ENCODE measurements around the gene COL11A1.

COL11A1 gene

DNA sequence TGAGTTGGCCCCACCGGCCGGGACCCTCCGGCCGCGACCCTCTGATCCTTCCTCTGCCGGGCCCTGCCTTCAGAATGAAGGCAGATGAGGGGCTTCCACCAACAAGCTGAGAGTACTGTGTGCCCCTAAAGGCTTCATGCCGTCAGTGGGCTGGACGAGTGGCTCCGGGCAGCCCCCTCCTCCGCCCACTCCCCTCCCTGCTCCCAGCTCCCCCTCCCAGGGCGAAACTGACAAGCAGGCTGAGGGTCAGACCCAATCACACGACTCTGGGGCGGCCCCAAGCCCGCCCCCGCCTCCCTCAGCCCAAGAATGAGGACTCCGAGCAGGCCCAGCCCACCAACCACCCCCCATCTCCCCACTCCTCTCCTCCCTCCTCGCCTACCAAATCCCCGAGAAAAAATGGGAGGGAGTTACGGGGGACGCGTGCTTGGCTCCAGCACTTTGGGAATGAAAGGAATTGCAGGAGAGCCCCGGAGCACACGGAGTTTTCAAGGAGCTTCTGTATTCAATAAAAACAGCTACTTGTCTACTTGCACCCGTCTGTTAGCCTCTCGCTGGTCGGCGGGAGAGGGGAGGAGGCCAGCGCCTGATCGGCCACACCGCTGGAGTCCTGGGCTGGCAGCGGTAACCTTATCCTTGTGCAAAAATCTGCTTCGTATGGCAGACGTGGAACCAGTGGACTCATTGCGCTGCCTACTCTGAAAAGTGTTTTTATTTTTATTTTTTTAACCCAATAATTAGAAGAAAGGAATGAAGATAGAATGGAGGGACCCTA is at the start of gene COL11A1:
COL11A1 (minus strand) TSS at position 147 of the 775 bp plus-strand sequence. CDS start 344 bp downstream, outside the sequence.
- Histone ChIP-seq H3K9me3 (ENCODE audit: control insufficient read depth, insufficient read depth, low read depth, low read length) (no peaks in the 10 kb centered on the region), H3K4me3 (ENCODE audit: low read depth, low read length) (no peak within 1 kb of the TSS), H3K4me1 (ENCODE audit: control insufficient read depth, insufficient read depth, low read length) (no peaks in the 10 kb centered on the region), H3K27ac (ENCODE audit: extremely low read depth, low read depth, low read length) (no peak within 1 kb of the TSS), H3K36me3 (ENCODE audit: control insufficient read depth in 2 of 2, insufficient read depth in 1 of 2, low read length in 2 of 2) (no peaks in the 10 kb centered on the region)
- ChIA-PET CTCF (interaction anchor here (1.1 to 1.2 kb wide), 2 partner anchors 10 to 353 kb away, joined by 3 to 5 read pairs; no protein-coding TSS in a partner anchor), POLR2A (no interaction called here)
- TF ChIP-seq ZNF660 (tag by site-specific recombination; IDR thresholded peaks at IDR 0.05) (no peak), ZNF580 (tag by site-specific recombination; IDR thresholded peaks at IDR 0.05) (no peak), ZBTB48 (tag by site-specific recombination; IDR thresholded peaks at IDR 0.05) (no peak), ZNF138 (tag by site-specific recombination; IDR thresholded peaks at IDR 0.05; ENCODE audit: borderline replicate concordance) (no peak), ZNF335 (tag by site-specific recombination; conservative IDR thresholded peaks at IDR 0.05) (no peak), ZNF555 (tag by site-specific recombination; conservative IDR thresholded peaks at IDR 0.05) (no peak), TCF7L2 (IDR thresholded peaks at IDR 0.05; ENCODE audit: borderline replicate concordance, low read depth, low read length) (no peak), ZNF280C (tag by site-specific recombination; IDR thresholded peaks at IDR 0.05) (no peak), ZNF707 (tag by site-specific recombination; IDR thresholded peaks at IDR 0.05) (no peak), ZNF292 (tag by site-specific recombination; IDR thresholded peaks at IDR 0.05; ENCODE audit: borderline replicate concordance, low read depth) (no peak), ZNF785 (tag by site-specific recombination; IDR thresholded peaks at IDR 0.05) (no peak), ZFHX2 (tag by site-specific recombination; conservative IDR thresholded peaks at IDR 0.05) (no peak), HOXD13 (CRISPR knock-in tag; IDR thresholded peaks at IDR 0.05; ENCODE audit: borderline replicate concordance) (no peak), REST (tag by site-specific recombination; IDR thresholded peaks at IDR 0.05) (no peak), RBAK (tag by site-specific recombination; IDR thresholded peaks at IDR 0.05) (no peak)
- TF ChIP-seq, protein P1, sequence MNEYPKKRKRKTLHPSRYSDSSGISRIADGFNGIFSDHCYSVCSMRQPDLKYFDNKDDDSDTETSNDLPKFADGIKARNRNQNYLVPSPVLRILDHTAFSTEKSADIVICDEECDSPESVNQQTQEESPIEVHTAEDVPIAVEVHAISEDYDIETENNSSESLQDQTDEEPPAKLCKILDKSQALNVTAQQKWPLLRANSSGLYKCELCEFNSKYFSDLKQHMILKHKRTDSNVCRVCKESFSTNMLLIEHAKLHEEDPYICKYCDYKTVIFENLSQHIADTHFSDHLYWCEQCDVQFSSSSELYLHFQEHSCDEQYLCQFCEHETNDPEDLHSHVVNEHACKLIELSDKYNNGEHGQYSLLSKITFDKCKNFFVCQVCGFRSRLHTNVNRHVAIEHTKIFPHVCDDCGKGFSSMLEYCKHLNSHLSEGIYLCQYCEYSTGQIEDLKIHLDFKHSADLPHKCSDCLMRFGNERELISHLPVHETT (tag by site-specific recombination; IDR thresholded peaks at IDR 0.05) = no peak
- TF ChIP-seq, protein P2, sequence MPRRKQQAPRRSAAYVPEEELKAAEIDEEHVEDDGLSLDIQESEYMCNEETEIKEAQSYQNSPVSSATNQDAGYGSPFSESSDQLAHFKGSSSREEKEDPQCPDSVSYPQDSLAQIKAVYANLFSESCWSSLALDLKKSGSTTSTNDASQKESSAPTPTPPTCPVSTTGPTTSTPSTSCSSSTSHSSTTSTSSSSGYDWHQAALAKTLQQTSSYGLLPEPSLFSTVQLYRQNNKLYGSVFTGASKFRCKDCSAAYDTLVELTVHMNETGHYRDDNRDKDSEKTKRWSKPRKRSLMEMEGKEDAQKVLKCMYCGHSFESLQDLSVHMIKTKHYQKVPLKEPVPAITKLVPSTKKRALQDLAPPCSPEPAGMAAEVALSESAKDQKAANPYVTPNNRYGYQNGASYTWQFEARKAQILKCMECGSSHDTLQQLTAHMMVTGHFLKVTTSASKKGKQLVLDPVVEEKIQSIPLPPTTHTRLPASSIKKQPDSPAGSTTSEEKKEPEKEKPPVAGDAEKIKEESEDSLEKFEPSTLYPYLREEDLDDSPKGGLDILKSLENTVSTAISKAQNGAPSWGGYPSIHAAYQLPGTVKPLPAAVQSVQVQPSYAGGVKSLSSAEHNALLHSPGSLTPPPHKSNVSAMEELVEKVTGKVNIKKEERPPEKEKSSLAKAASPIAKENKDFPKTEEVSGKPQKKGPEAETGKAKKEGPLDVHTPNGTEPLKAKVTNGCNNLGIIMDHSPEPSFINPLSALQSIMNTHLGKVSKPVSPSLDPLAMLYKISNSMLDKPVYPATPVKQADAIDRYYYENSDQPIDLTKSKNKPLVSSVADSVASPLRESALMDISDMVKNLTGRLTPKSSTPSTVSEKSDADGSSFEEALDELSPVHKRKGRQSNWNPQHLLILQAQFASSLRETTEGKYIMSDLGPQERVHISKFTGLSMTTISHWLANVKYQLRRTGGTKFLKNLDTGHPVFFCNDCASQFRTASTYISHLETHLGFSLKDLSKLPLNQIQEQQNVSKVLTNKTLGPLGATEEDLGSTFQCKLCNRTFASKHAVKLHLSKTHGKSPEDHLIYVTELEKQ (tag by site-specific recombination; IDR thresholded peaks at IDR 0.05; ENCODE audit: borderline replicate concordance) = no peak
- TF ChIP-seq, protein P3, sequence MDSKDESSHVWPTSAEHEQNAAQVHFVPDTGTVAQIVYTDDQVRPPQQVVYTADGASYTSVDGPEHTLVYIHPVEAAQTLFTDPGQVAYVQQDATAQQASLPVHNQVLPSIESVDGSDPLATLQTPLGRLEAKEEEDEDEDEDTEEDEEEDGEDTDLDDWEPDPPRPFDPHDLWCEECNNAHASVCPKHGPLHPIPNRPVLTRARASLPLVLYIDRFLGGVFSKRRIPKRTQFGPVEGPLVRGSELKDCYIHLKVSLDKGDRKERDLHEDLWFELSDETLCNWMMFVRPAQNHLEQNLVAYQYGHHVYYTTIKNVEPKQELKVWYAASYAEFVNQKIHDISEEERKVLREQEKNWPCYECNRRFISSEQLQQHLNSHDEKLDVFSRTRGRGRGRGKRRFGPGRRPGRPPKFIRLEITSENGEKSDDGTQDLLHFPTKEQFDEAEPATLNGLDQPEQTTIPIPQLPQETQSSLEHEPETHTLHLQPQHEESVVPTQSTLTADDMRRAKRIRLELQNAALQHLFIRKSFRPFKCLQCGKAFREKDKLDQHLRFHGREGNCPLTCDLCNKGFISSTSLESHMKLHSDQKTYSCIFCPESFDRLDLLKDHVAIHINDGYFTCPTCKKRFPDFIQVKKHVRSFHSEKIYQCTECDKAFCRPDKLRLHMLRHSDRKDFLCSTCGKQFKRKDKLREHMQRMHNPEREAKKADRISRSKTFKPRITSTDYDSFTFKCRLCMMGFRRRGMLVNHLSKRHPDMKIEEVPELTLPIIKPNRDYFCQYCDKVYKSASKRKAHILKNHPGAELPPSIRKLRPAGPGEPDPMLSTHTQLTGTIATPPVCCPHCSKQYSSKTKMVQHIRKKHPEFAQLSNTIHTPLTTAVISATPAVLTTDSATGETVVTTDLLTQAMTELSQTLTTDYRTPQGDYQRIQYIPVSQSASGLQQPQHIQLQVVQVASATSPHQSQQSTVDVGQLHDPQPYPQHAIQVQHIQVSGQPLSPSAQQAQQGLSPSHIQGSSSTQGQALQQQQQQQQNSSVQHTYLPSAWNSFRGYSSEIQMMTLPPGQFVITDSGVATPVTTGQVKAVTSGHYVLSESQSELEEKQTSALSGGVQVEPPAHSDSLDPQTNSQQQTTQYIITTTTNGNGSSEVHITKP (tag by site-specific recombination; IDR thresholded peaks at IDR 0.05) = no peak
